Right lobe of liver (tissue), 4 donors: Measurements from ENCODE around the gene TLR9.

Experiments used
- POLR2A ChIP-seq: fragments of 450-650 bp; IDR thresholded peaks from one replicate; pipeline ENCODE4 v1.6.1; 2017; ENCODE audit warnings: antibody characterized with exemption, mild to moderate bottlenecking
- TF ChIP-seq, protein P1 (sequence below), 4 donors: fragments of 200-600 bp in 3 of 4; fragments of 450-650 bp in 1 of 4; IDR thresholded peaks; one replicate each; pipeline versions ENCODE4 v1.5.1 to v1.8.0; 2016 to 2022; ENCODE audit warnings: antibody characterized with exemption in 4 of 4, mild to moderate bottlenecking in 2 of 4
- donor health status: DM: no; HTN: no; CAD: no.
- donor health status: DM: no; HTN: no; CAD: no.
- donor health status: DM: no; HTN: yes; CAD: no.

DNA sequence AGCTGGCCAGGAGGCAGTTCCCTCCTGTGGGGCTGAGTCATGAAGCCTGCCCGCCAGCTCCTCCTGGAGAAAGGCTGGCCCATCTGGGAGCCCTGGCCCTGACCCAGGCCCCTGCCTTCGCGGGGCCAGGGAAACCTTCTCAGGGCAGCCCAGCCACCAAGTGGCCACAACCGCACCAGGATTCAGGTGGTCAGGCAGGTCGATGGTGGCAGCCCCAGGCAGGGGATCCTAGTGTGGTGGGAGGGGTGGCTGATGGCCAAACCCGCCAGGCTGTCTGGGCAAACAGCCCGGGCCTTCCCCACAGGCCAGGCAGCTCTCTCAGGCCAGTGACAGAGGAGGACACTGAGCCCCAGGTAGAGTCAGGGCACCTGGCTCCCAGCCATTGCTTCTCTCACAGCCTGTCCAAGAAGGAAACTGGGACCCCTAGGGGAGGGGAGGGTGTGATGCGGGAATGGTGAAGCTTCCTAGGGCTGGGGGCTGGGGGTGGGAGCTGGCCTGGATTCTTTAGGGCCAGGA is 12.3 kb upstream of the TLR9 start:
- TF ChIP-seq, protein P1, sequence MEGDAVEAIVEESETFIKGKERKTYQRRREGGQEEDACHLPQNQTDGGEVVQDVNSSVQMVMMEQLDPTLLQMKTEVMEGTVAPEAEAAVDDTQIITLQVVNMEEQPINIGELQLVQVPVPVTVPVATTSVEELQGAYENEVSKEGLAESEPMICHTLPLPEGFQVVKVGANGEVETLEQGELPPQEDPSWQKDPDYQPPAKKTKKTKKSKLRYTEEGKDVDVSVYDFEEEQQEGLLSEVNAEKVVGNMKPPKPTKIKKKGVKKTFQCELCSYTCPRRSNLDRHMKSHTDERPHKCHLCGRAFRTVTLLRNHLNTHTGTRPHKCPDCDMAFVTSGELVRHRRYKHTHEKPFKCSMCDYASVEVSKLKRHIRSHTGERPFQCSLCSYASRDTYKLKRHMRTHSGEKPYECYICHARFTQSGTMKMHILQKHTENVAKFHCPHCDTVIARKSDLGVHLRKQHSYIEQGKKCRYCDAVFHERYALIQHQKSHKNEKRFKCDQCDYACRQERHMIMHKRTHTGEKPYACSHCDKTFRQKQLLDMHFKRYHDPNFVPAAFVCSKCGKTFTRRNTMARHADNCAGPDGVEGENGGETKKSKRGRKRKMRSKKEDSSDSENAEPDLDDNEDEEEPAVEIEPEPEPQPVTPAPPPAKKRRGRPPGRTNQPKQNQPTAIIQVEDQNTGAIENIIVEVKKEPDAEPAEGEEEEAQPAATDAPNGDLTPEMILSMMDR (IDR thresholded peaks at IDR 0.05) = no peak
- TF ChIP-seq POLR2A = no peak
